LoVo (cell line): ENCODE results near the gene MRRF.

Experiments
- DNase-seq: peaks from one replicate; pipeline ENCODE4 v3.0.0-alpha.2; 2016; ENCODE audit warnings: low spot score

MRRF gene

DNA sequence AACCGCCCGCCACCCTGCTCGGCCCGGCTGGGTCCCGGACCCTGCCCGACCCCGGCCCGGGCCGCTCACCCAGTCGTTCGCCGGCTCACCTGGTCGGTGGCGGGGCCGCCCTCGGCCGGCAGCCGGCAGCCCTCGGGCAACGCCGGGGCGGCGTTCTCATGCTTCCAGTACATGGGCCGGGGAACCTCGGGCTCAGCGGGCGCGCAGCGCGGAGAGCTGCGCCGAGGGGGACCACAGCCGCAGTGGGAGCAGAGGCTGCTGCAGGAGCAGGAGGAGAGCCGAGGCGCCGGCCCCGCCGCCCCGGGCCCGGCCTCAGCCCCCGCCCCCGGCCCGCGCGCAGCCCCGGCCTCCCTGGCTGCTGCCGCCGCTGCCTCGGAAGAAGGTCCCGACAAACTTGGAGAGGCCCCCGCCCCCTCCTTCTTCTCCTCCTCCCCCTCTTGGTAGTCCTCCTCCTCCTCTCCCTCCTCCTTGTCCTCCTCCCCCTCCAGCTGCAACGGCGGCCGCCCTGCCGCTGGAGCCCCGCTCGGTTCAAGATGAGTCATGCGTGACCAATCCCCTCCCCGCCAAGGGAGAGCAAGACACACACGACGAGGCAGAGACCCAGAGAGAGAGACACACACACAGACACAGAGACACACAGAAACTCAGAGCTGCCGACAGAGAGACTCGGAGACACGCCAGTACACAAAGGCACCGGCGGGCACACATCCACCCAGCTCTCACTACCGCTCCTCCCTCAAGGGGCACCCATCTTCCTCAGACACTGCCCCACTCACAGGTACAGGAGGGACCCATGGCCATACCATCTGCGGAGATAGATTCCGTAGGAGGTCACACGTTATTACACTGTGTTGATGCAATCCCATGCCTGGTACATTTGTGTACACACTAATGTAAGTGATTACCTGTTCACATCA lies 35.9 kb upstream of the MRRF start, which contains the start of gene LHX6:
Gene LHX6 (minus strand): TSS at position 390 of the 917 bp plus-strand sequence. CDS start 217 bp downstream, at position 173.
- peak; percentile 6 for DNase-seq

DNA sequence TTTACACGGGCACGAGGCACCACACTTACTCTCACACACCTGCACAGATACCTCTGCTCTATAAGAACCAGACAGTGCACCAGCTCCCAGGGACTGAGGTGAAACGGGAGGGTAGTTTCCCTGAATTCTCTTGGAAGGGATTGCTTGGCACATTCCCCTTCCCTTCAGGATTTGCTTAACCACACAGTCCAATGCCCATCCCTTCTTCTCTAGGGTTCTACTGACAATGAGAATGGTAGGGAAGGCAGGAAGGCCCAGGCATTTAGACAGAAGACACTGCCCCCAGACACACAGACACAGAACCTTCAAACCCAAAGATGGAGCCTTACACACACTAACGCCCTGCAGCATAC lies 35.2 kb upstream of the MRRF start:
- DNase-seq: no peak

DNA sequence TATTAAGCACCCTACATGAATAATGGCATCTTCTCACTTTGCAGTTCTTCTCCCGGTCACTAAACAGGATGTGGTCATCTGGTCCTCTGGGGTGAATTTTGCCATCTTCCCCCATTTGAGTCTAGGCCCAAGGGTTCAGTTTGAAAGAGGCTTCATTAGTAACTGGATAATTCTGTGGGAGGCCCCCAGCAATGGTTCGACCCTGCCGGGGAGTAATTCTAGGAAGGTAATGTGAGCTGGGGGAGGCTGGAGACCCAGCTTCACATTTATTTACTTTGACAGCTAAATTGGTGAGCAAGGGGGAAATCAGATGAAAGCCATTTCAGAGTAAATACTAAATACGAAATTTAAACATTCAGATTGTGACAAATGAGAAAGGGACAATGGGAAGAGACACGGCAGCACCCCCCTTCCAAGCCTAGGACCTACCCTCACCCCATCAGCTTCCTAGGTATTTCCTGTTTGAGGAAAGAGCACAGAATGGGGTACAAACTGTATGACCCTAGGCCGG lies 31.8 kb upstream of the MRRF start:
- no peak for DNase-seq

DNA sequence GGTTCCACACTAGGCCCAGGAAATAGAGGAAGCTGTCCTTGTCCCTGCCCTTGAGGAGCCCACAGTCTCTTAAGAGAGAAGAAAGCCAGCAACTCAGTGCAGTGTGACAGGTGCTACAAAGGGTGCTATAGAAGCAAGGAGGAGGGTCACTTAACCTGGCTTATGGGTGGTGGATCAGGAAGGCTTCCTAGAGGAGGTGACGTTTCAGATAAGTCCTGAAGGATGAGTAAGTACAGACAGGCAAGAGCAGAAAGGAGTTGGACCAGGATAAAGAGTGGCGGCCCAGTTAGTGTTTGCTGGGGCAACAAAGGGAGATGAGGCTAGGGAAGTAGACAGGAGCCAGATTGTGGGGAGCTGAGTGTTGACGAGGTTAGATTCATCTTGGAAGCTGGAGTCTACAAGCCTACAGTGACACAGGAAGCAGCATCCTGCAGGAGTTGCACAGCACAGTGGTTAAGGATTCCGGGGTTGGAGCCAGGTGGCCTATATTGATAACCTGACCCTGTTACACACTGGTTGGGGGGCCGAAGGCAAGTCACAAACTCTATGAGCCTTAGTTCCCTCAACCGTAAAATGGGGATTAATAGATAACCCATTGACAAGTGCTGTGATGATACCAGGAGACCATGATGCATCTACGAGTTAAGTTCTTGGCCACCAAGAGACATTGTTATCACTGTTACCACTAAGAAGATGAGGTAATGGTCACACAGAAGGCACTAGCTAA lies 30.5 kb upstream of the MRRF start:
- no peak for DNase-seq

DNA sequence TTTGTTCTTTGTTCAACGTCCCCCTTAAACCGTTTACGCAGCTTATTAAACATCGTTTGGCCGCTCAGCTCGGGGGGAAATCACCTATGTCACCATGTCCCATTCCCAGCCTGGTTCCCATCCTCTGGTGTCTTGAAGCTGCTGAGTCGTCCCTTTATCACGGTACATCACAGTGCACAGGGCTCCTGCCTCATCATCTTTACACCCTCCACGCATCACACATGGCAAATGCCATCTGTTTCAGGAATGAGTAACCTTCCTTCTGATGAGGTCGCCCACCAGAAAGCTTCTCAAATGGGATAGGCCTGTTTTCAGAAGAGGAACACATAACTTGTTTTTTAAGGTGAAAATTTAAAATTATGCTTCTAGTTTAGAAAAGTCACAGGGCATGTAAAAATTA lies 28.0 kb upstream of the MRRF start:
- DNase-seq: no peak

DNA sequence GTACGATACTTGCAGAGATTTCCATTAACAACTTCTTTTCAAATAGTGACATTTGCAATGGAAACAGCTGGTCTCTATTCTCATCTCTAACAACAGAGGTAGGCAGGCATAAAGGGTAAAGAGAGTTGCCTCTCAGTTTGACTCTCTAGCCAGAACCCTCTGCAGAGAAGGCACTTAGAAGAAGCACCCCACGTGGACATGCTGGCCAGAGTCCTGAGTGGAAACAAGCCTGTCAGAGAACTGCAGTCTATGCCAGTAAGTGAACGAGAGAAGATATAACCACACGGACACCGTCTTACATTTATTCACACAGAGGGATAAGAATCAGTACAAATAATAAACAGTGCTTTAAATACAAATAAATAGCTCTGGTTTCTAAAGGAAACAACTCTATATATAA lies 25.0 kb upstream of the MRRF start:
- DNase-seq: no peak

DNA sequence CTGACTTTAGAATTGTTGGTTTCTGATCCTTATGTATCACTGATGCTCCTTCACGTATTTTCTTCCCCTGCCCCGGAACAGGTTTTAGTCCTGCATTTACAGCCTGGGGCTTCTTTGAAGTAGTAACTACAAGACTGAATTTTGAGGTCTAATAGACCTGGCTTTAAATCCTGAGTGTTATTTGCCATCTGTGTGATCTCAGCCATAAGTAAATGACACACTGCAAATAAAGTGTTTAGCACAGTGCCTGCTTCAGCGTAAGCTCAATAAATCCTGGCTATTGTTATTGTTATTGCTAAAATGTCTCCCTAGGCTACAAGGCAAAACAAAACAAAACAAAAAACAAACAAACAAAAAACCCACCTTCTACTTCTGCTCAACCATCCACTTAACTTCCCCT lies 20.3 kb upstream of the MRRF start:
- no peak for DNase-seq

DNA sequence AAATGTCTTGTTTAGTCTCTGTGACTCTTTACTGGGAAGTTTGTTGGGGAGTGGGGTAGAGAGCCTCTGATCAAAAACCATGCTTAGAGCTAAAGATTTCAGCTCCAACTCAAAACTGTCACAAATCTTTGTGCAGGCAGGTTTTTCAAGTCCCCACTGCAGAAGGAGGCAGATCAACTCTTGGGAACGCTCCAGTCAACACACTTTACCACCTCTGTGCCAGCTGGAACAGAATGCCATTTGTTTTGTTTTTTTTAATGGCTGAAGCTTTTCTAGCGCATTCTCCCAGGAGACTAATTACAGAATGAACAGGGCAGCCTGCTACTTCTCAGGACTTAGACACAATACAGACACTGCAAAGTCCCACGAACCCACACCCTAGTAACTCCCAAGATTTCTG lies 18.0 kb upstream of the MRRF start:
- no peak for DNase-seq

DNA sequence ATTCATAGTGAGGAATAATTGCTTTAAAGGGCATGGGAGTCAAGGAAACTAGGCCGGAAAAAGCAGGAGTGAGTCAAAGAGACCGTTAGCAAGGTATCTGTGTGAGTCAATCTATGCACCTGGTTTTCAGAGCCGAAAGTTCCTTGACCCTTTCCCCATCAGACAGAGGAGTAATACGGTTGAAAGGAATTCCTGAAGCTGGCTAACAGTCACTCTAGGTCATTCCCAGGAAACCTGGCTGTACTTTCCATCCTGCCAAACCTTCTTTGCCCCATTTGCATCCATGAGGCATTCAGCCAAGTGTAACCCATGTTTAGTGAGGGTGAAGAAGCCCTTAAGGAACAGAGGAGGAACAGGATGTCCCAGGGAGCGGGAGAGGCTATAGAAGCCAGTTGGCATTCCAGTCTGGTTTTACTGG lies 16.2 kb upstream of the MRRF start:
- no peak for DNase-seq

DNA sequence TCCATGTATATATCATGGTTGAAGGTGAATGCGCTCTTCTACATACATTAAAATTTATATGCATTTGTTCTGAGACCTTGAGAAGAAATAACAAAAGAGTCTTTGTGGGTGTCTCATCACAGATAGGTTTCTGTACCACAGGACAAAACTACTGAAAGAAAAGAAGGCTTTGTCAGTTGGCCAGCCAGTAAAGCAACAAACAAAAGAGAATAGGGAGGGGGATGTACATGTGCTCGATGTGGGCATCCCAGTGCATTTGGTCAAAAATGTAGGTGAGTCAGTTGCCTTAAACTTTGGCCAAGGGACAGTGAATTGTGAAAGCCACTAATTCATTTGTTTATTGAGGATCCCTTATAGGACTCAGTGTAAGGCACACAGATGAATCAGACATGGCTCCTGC lies 13.3 kb upstream of the MRRF start:
- no peak for DNase-seq

DNA sequence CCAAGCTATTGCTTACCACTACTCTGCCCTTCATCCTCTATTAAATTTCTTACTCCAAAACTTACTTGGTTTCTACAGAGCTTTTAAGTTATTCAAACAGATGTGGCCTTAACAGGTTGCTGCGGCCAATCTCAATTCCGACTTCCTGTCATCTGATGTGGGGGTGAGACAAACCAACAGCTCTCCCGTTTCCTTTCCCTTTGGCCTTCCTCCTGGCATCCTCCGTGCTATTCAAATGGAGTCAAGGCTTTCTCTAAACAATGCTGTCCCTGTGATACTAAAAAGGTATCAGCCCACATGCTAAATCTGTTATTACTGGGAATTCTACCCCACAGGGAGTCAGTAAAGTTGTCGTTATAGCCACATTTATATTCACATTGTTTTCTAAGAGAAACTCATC lies 11.9 kb upstream of the MRRF start:
- DNase-seq: no peak

DNA sequence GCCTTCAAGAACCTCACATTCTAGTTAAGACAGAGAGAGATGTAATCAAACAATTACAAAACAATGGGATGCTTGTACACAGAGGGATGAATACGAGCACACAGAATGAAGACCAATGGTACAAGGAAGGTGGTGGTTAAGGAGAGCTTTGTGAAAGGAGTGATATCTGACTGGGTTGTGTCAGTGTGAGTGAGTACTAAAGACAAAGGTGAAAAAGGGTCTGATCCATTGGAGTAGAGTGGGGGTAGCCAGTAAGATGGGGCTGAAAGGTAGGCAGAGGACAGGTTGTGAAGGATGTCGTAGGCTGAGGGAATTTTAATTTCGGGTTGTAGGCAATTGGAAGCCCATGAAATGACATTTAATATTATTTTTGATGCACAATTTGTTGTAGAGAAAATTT lies 9.9 kb upstream of the MRRF start:
- no peak for DNase-seq

DNA sequence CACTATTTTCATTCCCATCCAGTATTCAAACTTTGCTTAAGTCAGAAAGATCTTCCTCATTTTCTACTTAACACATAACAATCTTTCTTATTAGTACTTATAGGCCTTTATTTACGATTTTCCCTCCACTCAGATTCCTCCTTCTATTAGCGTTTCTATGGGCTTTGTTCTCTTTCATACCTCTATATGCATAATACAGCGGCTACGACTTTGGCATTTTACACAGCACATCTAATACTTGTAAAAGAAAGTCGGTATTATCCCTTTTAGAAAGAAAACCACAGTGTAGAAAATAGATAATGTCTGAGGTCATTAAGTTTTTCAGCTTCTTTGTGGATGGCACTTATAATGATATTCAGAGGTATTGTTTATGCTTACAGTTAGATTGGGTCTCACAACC lies 8.5 kb upstream of the MRRF start:
- no peak for DNase-seq

DNA sequence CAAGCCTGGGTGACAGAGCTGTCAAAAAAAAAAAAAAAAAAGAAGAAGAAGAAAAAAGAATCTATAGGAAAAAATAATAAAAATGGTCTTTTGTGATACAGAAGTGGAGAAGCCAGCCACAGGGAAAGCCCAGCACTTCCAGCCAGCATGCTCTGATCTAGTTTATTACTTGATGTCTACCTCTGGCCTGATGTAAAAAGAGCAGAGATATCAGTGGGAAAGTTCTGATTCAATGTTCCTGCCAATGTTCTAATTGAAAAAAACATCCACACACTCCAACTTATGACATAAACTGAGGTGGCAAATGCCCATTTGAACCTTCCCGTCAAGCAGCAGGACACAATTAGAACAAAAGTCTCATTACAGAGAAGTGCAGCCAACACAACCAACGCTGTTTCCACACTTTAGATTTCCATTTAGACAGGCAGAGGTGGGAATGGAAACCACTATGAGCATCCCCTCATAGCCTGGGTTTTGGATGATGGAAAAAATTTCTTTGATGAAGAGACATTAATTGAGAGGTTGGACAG lies 5.7 kb upstream of the MRRF start:
- no peak for DNase-seq

DNA sequence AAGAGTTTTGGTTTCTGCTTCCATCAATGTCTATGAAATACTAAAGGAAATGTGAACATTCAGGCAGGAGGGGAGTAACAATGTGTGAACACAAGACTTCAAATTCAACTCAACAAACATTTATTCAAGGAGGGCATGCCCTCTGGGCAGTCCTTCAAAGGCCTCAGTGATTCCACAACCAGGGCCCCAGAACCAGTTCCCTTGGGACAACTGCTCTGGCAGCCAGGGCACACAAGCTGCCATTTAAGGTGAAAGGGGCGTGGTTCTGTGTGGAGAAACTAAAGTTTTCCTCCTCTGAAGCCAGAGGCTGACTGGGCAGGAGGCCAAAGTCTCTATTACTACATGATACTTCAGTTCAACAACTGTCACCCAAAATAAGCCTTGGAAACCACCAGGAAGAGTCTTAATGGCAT lies 3.2 kb upstream of the MRRF start:
- peak; percentile 41 for DNase-seq

DNA sequence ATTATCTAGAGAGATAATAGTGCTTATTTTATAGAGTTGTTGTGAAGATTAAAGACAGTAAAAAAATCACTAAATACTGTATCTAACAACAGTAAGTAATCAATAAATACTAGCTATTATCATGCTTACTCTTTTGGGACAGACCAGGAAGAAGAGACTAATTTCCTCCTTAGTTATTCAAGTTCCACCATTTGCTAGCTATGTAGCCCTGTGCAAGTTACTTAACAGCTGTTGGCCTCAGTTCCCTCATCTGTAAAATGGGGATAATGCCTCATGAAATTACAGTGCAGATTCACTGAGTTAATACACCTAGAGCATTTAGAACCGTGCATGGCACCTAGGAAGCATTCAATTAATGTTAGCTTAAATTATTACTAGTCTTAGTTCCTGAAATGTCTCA lies 2.6 kb upstream of the MRRF start:
- DNase-seq: no peak

DNA sequence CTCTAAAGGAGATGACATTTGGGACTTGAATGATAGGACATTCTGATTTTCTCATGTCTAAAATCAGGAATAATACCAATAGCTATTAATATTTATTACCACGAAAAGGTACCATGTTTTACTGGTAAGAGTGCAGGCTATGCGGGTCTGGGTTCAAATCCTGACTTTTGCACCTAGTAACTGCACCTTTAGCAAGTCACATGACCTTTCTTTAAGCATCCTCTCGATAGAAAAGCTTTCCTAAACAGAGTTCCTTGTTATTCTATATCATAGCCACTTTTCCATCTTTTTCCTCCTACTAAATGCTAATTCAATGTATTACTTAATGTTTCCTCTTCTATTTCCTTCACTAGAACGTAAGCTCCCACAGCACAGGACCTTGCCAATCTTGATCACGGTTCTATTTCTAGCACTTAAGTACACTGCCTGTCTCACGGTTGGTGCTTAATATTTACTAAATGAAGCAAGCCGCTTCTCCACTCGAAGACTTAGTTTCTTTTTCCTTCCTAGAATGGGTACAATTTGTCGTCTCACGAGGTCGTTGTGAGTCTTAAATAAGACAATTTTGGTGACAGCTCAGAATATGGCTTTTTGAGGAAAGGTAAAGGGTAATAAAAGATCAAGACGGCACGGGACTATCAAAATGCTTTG lies 858 bp upstream of the MRRF start:
- DNase-seq: no peak

DNA sequence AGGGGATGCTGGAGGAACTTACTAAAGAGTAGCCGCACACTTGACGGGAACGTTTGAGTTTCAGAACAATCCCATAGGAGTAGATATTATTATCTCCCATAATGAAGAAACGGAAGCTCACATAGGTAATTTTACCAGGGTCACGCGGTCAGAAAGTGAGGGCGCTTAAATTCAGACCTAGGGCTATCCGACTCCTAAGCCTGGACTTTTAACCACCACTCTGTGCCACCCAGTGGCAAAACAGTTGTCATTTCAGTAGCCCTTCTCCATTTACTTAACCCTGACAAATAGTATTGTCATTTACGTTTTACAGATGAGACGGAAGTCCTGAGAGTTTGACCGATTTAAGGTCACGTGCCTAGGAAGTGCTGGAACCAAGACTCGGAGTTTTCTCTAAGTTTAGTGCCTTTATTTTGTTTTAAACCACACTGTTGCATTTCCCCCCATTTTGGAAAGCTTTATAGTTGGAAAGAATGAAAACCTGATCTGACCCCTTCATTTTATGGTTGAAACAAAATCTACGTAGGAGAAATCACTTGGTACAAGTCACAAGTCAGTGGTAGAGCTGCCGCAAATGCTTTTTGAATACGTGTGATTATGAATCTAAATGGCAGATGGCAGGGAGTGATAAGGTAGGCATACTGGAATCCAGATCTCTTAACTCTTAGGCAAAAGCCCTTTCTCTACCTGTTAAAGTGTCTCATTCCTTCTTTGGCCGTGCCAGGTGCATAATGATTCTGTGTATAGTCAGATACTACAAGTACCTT lies 650 bp downstream of the MRRF start:
- DNase-seq: peak; percentile 40

DNA sequence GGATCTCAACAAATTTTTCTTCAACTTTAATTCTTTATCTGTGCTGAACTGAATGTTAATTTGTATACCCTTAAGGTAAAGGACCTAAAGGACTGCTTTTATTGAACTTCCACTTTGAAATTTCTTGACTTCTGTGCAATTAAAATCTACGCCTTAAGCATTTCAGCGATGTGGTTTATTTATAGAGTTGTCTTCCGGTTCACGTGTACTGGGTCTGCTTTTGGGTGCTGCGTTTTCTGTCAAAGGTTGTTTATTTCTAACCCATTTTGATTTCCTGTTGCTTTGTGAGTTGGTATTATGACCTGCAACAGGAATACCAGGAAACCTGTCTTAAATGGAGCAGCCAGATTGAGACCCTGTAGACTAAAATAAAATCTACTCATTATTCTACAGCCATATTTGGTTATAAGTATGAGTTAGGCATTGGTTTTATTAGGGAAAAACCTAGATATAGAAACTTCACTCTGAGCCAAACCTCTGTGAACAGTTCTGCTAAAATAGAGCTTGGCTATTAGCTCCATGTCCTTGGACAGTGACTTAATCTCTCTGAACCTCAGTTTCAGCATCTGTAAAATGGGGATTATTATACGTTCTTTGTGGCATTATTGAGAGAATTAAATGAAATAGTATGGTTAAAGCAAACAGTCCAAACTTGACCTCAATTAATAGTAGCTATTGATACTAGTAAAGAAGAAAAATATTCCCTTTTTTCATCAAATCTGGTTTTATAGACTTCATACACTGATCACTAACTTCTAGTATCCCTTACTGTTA lies 3.5 kb downstream of the MRRF start:
- no peak for DNase-seq

DNA sequence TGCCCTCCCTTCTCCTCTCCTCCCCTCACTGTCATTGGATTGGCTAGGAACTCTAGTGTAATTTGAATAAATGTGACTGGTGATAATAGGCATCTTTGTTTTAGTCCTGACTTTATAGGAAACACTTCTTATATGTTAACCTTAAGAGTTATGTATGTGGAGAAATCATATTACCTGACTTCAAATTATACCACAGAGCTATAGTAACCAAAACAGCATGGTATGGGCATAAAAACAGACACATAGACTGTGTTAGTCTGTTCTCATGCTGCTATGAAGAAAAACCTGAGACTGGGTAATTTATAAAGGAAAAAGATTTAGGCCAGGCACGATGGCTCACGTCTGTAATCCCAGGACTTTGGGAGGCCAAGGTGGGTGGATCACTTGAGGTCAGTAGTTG lies 9.4 kb downstream of the MRRF start:
- no peak for DNase-seq

DNA sequence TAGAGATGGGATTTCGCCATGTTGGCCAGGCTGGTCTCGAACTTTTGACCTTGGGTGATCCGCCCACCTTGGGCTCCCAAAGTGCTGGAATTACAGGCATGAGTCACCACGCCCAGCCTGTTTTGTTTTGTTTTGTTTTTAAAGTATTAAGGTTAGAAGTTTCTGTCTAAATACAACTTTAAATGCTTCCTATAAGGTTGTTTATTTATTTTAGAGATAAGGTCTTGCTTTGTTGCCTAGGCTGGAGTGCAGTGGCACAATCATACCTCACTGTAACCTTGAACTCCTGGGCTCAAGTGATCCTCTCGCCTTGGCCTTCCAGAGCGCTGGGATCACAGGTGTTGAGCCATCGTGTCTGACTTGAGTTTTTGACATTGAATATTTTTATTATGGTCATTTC lies 11.4 kb downstream of the MRRF start:
- DNase-seq: no peak
